Stimulated activated naive CD8-positive, alpha-beta T cell treated with anti-CD3 and anti-CD28 coated beads, Interleukin-15, amount 100 ng/mL, for 72 hours (primary cell): Measurements from ENCODE around the gene CAPN5.

Experiments used
- ATAC-seq: fragments of 150-1000 bp; cut with Tn5 transposase; 2 replicates; pipeline ENCODE4 v1.10.0; 2021; ENCODE audit warnings: mild to moderate bottlenecking, moderate library complexity
- DNase-seq, 2 donors: peaks; one replicate each; pipeline ENCODE4 v3.0.0; 2021 to 2022
- H3K27ac Mint-ChIP-seq, 2 donors: one replicate each; pipeline ENCODE4 v1.8.0; 2022; ENCODE audit warnings: mild to moderate bottlenecking in 2 of 2, mixed read lengths in 2 of 2, moderate library complexity in 2 of 2
- H3K27me3 Mint-ChIP-seq: one replicate; pipeline ENCODE4 v1.8.0; 2022; ENCODE audit warnings: mixed read lengths
- H3K4me1 Mint-ChIP-seq: one replicate; pipeline ENCODE4 v1.8.0; 2022; ENCODE audit warnings: mild to moderate bottlenecking, mixed read lengths
- H3K4me3 Mint-ChIP-seq, 2 donors: one replicate each; pipeline ENCODE4 v1.8.0; 2022; ENCODE audit warnings: mild to moderate bottlenecking in 2 of 2, mixed read lengths in 2 of 2, moderate library complexity in 1 of 2
- H3K9me3 Mint-ChIP-seq, 2 donors: one replicate each; pipeline ENCODE4 v1.8.0; 2022; ENCODE audit warnings: mixed read lengths in 2 of 2

Gene CAPN5

DNA sequence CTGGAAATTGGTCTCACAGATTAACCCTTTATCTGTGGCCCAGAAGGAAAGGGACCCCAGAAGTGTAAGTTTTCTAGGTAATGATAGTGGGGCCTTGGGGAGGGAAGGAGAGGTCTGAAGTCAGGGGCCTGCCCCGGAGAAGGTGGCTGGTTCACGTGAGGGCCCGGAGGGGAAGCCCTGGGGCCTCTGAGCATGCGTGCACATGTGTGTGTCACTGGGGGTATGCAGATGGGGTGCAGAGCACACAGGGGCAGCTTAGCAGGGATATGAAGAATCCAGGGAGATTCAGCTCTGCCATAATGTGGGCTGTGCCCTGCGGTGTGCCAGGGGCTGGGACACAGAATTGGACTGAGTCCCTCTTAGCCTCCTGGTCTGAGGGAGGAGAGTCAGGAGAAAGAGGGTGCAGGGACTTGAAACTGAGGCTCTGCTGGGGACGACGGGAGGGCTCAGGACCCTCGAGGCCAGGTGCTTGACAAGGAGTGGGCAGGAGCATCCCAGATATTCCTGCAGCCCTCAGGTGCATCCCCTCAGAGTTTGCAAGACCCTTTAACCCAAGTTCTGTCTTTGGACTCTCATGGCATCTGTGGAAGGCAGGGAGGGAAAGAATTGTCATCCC is 76.7 kb downstream of the CAPN5 start:
- Mint-ChIP-seq H3K4me1 (peaks cover 41% of the 10 kb centered on the region), H3K9me3 (no peaks in the 10 kb centered on the region), H3K27me3 (peaks cover 38% of the 10 kb centered on the region), H3K27ac (no peak overlapping the region), H3K4me3 (no peak overlapping the region)
- DNase-seq, result no peak
- no peak for ATAC-seq

GRCh38 chr11:77144196-77144856 is 77.6 kb downstream of the CAPN5 start:
- no peak for DNase-seq
- no peak for ATAC-seq
- peaks cover 42% of the 10 kb centered on the region for H3K4me1 Mint-ChIP-seq
- peaks cover 29% of the 10 kb centered on the region for H3K27me3 Mint-ChIP-seq
- H3K27ac Mint-ChIP-seq, result no peak overlapping the region
- H3K9me3 Mint-ChIP-seq, result no peaks in the 10 kb centered on the region
- H3K4me3 Mint-ChIP-seq, result no peak overlapping the region

DNA sequence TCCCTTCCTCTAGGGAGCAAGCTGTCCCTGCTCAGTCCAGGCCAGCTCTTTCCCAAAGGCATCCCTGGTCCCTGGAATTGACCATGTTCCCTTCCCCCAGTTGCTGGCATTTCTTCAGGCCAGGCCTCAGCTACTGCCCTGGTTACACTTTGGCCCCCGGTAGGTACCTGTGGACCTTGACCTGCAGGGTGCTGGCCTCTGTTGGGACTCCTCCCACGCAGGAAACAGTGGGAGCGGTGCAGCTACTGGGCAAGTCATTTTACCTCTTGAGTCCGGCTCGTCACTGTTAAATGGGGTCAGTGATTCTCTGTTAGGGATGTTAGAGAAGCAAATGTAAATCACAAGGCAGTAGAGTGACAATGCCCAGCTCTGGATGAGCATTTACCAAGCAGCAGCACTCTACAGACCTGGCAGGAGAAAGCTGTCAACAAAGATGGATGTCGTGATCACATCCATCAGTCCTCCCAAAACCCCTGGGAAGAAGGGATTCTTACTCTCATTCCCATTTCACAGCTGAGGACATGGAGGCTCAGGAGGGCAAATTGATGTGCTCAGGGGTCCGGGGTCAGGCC is 78.2 kb downstream of the CAPN5 start:
- peaks cover 42% of the 10 kb centered on the region for H3K4me1 Mint-ChIP-seq
- H3K9me3 Mint-ChIP-seq, result no peaks in the 10 kb centered on the region
- H3K27me3 Mint-ChIP-seq, result peaks cover 23% of the 10 kb centered on the region
- H3K4me3 Mint-ChIP-seq, result no peak overlapping the region
- ATAC-seq, result no peak
- no peak overlapping the region for H3K27ac Mint-ChIP-seq
- no peak for DNase-seq

DNA sequence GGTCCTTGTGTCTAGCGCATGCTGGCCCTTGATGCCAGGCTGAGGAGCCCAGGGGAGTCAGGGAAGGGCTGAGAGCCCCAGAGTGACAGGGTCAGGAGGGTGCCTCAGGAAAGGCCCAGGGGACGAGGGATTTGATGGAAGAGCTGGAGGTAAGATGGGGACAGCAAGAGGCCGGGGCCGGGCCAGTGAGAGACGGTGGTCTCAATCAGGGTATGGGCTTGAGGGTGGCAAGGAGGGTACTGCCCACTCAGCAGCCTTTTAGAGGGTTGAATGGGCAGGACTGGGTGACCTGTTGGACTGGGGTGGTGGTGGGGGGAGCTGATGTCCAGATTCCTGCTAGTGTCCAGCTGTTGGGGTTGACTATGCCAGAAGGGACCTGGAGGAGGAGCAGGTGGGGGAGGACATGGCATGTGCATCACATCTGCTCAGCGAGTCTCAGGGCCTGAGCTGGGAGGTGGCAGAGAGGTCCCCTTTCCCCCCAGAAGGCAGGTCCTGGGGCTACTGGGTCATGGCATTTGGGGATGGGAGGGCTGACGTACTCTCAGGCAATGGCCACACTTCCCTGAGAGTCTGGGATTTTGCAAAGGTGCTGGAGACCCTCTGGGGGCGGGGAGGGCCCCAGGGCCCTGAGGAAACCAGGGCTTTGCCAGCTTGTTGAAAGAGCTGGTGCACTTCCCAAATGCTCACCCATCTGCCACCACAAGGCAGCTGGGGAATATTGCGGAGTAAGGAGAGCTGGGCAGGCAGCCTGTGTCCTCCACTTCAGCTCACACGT is 79.7 kb downstream of the CAPN5 start:
- H3K9me3 Mint-ChIP-seq, result no peaks in the 10 kb centered on the region
- no peak overlapping the region for H3K4me3 Mint-ChIP-seq

DNA sequence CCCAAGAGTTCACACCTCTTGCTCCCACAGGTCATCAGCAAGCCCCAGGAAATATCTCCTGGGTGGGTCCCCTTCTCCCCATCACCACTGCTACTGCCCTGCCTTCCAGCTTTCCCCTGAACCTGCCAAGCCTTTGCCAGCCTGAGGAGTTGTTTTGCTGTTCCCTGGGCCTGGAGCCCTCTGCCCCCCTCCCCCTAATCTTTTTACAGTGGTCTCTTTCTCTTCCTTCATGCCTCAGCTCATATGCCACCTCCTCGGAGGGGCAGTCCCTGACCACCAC is 80.2 kb downstream of the CAPN5 start:
- ATAC-seq (no peak), DNase-seq (no peak)
- peaks cover 13% of the 10 kb centered on the region for H3K27me3 Mint-ChIP-seq
- H3K9me3 Mint-ChIP-seq, result no peaks in the 10 kb centered on the region
- no peak overlapping the region for H3K27ac Mint-ChIP-seq
- no peak overlapping the region for H3K4me3 Mint-ChIP-seq
- peaks cover 48% of the 10 kb centered on the region for H3K4me1 Mint-ChIP-seq

More for the DNA sequence above, 79.7 kb downstream of the CAPN5 start:
- H3K27ac Mint-ChIP-seq, result no peak overlapping the region
- ATAC-seq (no peak), DNase-seq (no peak)
- H3K27me3 Mint-ChIP-seq, result peaks cover 18% of the 10 kb centered on the region
- peaks cover 48% of the 10 kb centered on the region for H3K4me1 Mint-ChIP-seq

GRCh38 chr11:77147668-77148321 is 81.0 kb downstream of the CAPN5 start:
- H3K27me3 Mint-ChIP-seq, result peaks cover 10% of the 10 kb centered on the region
- peak overlapping the region; percentile 69 to 79 for H3K4me3 Mint-ChIP-seq
- peaks cover 48% of the 10 kb centered on the region for H3K4me1 Mint-ChIP-seq
- ATAC-seq (peak; percentile 60), DNase-seq (peak; percentile 54 to 70)
- H3K27ac Mint-ChIP-seq, result peak overlapping the region in 1 of 2 donors; percentile 90
- H3K9me3 Mint-ChIP-seq, result no peaks in the 10 kb centered on the region

DNA sequence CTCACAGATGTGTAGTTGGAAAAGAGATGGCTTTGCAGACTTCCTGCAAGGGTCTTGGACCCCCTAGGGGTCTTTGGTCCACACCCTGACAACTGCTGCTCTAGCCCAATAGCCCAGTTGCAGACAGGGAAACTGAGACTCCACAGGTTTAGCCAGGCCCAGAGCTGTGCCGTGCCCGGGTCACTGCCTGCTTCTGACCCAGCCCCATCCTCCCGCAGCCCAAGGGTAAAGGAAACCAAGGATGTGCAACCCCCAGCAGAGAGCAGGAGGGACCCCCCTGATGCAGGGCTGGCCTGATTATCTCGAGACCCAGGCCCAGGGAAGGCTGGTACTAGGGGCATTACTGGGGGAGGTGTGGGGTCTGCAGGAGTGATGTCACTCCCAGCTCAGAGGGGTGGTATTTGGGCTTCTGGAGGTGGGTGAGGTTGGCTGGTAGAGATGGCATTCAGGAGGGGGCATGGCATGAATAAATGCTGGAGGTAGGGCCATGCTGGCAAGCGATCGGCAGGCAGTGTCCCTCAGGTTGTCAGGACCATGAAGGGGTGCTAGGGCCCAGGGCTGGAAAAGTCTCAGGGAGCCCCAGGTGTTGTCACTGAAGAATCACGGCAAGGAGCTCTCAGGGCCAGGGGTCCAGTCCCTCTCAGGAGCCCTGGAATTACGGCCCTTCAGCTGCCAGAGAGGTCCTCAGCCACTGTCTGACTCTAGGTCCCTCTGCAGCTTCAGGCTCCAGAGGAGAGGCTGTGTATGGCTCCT is 82.4 kb downstream of the CAPN5 start:
- H3K9me3 Mint-ChIP-seq, result no peaks in the 10 kb centered on the region
- no peak for ATAC-seq
- H3K4me3 Mint-ChIP-seq, result no peak overlapping the region
- DNase-seq, result no peak
- H3K27me3 Mint-ChIP-seq, result peaks cover 7% of the 10 kb centered on the region
- H3K4me1 Mint-ChIP-seq, result peaks cover 51% of the 10 kb centered on the region
- no peak overlapping the region for H3K27ac Mint-ChIP-seq

GRCh38 chr11:77149716-77150392 is 83.1 kb downstream of the CAPN5 start:
- no peak for DNase-seq
- ATAC-seq, result no peak
- H3K27ac Mint-ChIP-seq, result no peak overlapping the region
- H3K27me3 Mint-ChIP-seq, result peaks cover 7% of the 10 kb centered on the region
- H3K9me3 Mint-ChIP-seq, result no peaks in the 10 kb centered on the region
- peaks cover 58% of the 10 kb centered on the region for H3K4me1 Mint-ChIP-seq
- no peak overlapping the region for H3K4me3 Mint-ChIP-seq

- no peak for DNase-seq
- Mint-ChIP-seq H3K4me1 (peaks cover 65% of the 10 kb centered on the region), H3K27ac (no peak overlapping the region), H3K9me3 (no peaks in the 10 kb centered on the region), H3K4me3 (no peak overlapping the region), H3K27me3 (peaks cover 7% of the 10 kb centered on the region)
- no peak for ATAC-seq
Observed at GRCh38 chr11:77150836-77151235, 84.1 kb downstream of the CAPN5 start.

- Mint-ChIP-seq H3K9me3 (no peaks in the 10 kb centered on the region), H3K4me1 (peaks cover 64% of the 10 kb centered on the region), H3K27ac (peak overlapping the region; percentile 59), H3K4me3 (peak overlapping the region; percentile 60 to 69), H3K27me3 (peaks cover 7% of the 10 kb centered on the region)
- peak; percentile 90 for ATAC-seq
- DNase-seq, result peak; percentile 66 to 90
Observed at GRCh38 chr11:77151804-77152509, 85.2 kb downstream of the CAPN5 start.

DNA sequence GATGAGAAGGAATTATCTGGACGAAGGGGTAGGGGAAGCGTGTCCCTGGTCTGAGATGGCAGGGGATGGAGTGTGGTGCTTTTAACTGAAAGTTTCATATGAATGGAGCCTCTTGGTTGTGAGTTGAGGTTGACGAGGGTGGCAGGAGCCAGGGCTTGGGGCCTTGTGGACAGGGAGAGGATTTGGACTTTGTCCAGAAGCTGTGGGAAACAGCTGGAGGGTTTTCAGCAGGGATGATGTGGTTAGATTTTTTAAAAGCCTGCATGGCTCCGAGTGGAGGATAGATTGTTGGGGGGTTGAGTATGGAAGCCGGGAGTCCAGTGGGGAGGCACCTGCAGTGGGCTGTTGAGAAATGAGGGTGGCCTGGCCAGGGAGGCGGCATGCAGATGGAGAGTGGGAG is 86.1 kb downstream of the CAPN5 start:
- no peak for ATAC-seq
- no peak for DNase-seq
- Mint-ChIP-seq H3K27me3 (peaks cover 7% of the 10 kb centered on the region), H3K9me3 (no peaks in the 10 kb centered on the region), H3K4me1 (peaks cover 55% of the 10 kb centered on the region), H3K4me3 (peak overlapping the region; percentile 60 to 69), H3K27ac (peak overlapping the region in 1 of 2 donors; percentile 59)

DNA sequence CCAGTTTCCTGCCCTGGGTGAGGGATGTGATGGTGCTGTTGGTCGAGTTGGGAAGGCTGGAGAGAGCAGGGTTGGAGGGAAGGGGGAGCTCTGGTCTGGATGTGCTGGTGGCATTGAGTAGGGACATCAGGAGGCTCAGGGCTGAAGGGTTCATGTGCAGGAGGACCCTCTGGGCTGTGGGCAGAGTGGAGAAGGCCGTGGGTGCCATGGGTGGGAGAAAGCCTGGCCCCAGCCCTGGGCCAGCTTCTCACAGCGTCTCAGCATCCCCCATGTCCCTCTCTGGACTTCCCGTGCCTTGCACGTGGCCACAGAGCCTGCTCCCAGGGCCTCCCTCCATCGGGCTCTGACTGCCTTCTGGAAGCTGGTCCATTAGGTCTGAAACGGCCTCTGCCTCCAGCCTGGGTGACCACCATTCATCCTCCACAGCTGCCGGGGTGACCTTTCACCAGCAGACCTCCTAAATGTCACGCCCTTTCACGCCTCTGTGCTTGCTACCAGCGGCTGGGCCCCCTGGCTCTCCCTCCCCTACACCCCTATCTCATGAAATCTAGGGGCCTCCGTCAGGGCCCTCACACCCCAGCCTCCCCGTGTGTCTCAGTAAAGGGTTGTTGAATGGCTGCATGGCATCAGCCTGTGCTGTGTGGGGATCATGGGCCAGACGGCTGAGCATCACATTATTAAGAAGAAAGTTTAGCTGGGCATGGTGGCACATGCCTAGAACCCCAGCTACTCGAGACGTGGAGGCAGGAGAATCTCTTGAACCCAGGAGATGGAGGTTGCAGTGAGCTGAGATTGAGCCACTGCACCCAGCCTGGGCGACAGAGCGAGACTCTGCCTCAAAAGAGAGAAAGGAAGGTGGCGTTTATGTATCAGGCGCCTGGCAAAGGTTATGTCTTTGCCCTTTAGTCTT is 86.8 kb downstream of the CAPN5 start:
- H3K4me3 Mint-ChIP-seq, result peak overlapping the region; percentile 11 to 69
- peak overlapping the region in 1 of 2 donors; percentile 1 for H3K27ac Mint-ChIP-seq
- peaks cover 48% of the 10 kb centered on the region for H3K4me1 Mint-ChIP-seq
- H3K27me3 Mint-ChIP-seq, result peaks cover 7% of the 10 kb centered on the region
- no peak for ATAC-seq
- H3K9me3 Mint-ChIP-seq, result no peaks in the 10 kb centered on the region
- DNase-seq, result no peak

DNA sequence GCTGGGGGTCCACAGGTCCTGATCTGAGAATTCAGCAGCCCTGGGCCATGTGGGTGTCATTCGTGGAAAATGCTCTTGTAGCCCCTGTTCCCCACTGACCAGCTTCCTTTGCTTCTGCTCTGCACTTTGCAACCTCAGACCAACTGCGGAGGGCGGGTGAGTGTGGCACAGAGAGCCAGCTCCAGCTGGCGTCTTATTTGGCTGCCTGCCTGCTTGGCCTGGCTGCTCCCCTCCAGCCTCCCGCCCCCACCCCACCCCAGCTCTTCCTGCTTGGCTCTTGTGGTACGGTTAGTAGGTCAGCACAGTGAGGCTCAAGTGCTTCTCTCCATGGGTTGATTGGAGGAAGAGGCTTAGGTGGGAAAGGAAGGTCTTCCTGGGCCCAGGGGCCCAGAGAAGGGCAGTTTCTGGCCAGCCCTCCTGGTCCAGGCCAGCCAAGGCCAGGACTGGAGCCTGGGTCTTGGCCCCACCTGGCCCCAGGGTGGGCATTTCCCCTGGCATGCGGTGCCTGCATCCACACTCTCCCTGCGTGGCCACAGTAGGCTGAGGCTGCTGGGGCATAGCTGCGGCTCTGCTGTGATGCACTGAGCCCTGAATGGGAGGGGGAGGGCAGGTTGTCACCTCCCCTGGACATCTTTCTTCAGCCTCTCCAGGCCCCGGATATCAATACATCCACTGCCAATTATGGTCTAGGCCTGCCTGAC is 87.8 kb downstream of the CAPN5 start:
- DNase-seq, result no peak
- H3K4me3 Mint-ChIP-seq, result no peak overlapping the region
- peak overlapping the region in 1 of 2 donors; percentile 9 for H3K27ac Mint-ChIP-seq
- peaks cover 47% of the 10 kb centered on the region for H3K4me1 Mint-ChIP-seq
- no peaks in the 10 kb centered on the region for H3K9me3 Mint-ChIP-seq
- ATAC-seq, result no peak
- H3K27me3 Mint-ChIP-seq, result peaks cover 7% of the 10 kb centered on the region
